ENCODE measurements around the gene PTGR3. TPM values are rescaled to one million over a fixed set of nuclear protein-coding genes. Genes with fewer than 3 reads are reported as not detected.

The PTGR3 gene
- total and polyA plus RNA-seq, 10 donors: 11.1 to 43.8 (median 30.0) TPM

- Histone ChIP-seq H3K4me3 (peak overlapping the region in 4 of 8 donors; percentile 38 to 66 (median 48)), H3K27me3 (replicated peaks in 1 of 7) (peaks cover 0 to 18% (median 0%) of the 10 kb centered on the region in 7 donors), H3K9me3 (no peaks in the 10 kb centered on the region), H3K27ac (no peak overlapping the region), H3K4me1 (peaks cover 29 to 74% (median 50%) of the 10 kb centered on the region in 6 donors), H3K36me3 (peaks cover 0 to 29% (median 10%) of the 10 kb centered on the region in 6 donors)
- no peak for TF ChIP-seq CTCF (IDR thresholded peaks at IDR 0.05 in 8 of 11, conservative IDR thresholded peaks at IDR 0.05 in 3 of 11)
- no peak for TF ChIP-seq POLR2A (IDR thresholded peaks at IDR 0.05)
- TF ChIP-seq POLR2AphosphoS5 (IDR thresholded peaks at IDR 0.05): no peak
- no peak for DNase-seq
- WGBS, 5 donors: 54 to 74% (median 68%) methylated on average over 20 to 24 of the region's 24 CpGs
- intact Hi-C loops (cut with DNase I; ENCODE audit: low total_unique reads): no loop called here
Measured at GRCh38 chr18:75203416-75204268, 5.3 kb downstream of the PTGR3 start.

- Histone ChIP-seq H3K4me1 (peaks cover 29 to 77% (median 51%) of the 10 kb centered on the region in 6 donors), H3K4me3 (no peak overlapping the region), H3K36me3 (peaks cover 0 to 29% (median 10%) of the 10 kb centered on the region in 6 donors), H3K27ac (no peak overlapping the region), H3K9me3 (no peaks in the 10 kb centered on the region), H3K27me3 (replicated peaks in 1 of 7) (peaks cover 0 to 18% (median 0%) of the 10 kb centered on the region in 7 donors)
- no peak for TF ChIP-seq POLR2AphosphoS5 (IDR thresholded peaks at IDR 0.05)
- TF ChIP-seq POLR2A (IDR thresholded peaks at IDR 0.05): no peak
- no peak for TF ChIP-seq CTCF (IDR thresholded peaks at IDR 0.05 in 8 of 11, conservative IDR thresholded peaks at IDR 0.05 in 3 of 11)
- no peak for DNase-seq
- WGBS, 5 donors: 85 to 96% (median 90%) methylated on average over 6 of the region's 6 CpGs
- intact Hi-C loops (cut with DNase I; ENCODE audit: low total_unique reads): no loop called here
Measured at GRCh38 chr18:75202696-75203365, 6.1 kb downstream of the PTGR3 start.

- no peak for DNase-seq
- H3K36me3 ChIP-seq: peaks cover 0 to 29% (median 10%) of the 10 kb centered on the region in 6 donors
- no peak overlapping the region for H3K27ac ChIP-seq
- intact Hi-C loops (cut with DNase I; ENCODE audit: low total_unique reads): no loop called here
- H3K4me3 ChIP-seq: no peak overlapping the region
- TF ChIP-seq POLR2A (IDR thresholded peaks at IDR 0.05): no peak
- TF ChIP-seq POLR2AphosphoS5 (IDR thresholded peaks at IDR 0.05): no peak
- no peak for TF ChIP-seq CTCF (IDR thresholded peaks at IDR 0.05 in 8 of 11, conservative IDR thresholded peaks at IDR 0.05 in 3 of 11)
- peaks cover 21 to 69% (median 39%) of the 10 kb centered on the region in 6 donors for H3K4me1 ChIP-seq
- no peaks in the 10 kb centered on the region for H3K9me3 ChIP-seq
- 97 to 98% (median 97%) methylated on average over 18 of the region's 18 CpGs for WGBS, 5 donors
- peaks cover 0 to 18% (median 0%) of the 10 kb centered on the region in 7 donors for H3K27me3 ChIP-seq (replicated peaks in 1 of 7)
Measured at GRCh38 chr18:75201282-75202270, 7.4 kb downstream of the PTGR3 start.
